ENCODE results near the gene PDPR.

DNA sequence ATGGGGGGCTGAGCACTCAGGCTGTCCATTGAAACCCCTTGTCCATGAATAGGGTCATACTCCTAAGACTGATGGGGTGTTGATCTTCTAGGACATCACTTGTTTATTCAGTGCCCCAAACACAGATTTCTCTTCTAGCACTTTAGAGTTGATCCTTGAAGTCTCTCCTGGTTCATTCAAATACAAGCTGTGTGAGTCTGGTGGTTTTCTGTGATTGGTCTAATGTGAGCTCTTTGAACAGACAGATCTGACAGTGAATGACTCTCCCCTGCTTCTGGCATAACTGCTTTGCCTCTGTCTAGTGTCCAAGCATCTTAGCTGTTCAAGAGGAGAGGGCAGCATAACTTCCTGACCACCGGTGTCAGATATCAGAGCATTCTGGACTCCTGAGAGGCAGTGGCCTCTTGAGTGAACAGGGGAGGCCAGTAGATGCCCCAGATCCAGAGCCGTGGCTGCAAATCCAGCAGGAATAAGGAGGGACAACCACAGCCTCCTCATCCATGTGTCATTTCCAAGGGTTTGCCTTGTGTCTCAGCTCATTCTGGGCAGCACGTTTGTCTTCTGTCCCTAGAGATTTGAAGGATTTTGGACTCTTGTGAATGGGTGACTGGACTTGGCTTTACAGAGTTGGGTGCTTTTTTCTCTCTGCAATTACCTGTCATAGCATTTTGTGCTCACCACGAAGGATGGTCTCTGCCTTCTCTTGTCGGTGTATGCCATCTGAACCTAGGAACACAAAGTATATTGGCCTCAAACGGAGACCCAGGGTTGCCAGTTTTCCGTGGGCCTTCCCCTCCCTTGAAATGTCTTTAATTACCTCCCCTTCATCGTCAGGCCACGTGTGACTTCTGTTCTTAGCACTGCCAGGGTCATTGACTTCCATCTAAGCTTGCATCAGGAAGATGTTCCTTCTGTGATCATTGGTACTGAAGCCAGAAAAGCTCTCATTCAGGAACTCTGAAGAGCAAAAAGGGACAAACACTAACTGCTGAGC is 45.5 kb downstream of the PDPR start:
- TF ChIP-seq, protein P1, sequence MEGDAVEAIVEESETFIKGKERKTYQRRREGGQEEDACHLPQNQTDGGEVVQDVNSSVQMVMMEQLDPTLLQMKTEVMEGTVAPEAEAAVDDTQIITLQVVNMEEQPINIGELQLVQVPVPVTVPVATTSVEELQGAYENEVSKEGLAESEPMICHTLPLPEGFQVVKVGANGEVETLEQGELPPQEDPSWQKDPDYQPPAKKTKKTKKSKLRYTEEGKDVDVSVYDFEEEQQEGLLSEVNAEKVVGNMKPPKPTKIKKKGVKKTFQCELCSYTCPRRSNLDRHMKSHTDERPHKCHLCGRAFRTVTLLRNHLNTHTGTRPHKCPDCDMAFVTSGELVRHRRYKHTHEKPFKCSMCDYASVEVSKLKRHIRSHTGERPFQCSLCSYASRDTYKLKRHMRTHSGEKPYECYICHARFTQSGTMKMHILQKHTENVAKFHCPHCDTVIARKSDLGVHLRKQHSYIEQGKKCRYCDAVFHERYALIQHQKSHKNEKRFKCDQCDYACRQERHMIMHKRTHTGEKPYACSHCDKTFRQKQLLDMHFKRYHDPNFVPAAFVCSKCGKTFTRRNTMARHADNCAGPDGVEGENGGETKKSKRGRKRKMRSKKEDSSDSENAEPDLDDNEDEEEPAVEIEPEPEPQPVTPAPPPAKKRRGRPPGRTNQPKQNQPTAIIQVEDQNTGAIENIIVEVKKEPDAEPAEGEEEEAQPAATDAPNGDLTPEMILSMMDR (IDR thresholded peaks at IDR 0.05; ENCODE audit: poor library complexity, severe bottlenecking) = no peak
- no peak for TF ChIP-seq MXI1 (conservative IDR thresholded peaks at IDR 0.05; ENCODE audit: poor library complexity, severe bottlenecking)

All from neural cell (in vitro differentiated cells).